TTC549 (cell line): ENCODE data around the gene FEM1C.

Source experiments
- FAIRE-seq: peaks from 2 replicates; lab custom pipeline; 2012; peaks lifted over from hg19 to GRCh38; lab: Jason Lieb, UNC

Gene FEM1C

GRCh38 chr5:115544436-115545350, at the start of gene FEM1C:
Gene FEM1C (minus strand): TSS chr5:115544775. CDS start chr5:115543493, 1,282 bp downstream.
- FAIRE-seq = no peak

- FAIRE-seq = no peak
Observed at GRCh38 chr5:115589043-115589442, 44.5 kb upstream of the FEM1C start.

GRCh38 chr5:115588640-115589039, 44.1 kb upstream of the FEM1C start:
- no peak for FAIRE-seq

GRCh38 chr5:115586525-115587146, 42.1 kb upstream of the FEM1C start:
- FAIRE-seq = peak; percentile 49

GRCh38 chr5:115585265-115585664, 40.7 kb upstream of the FEM1C start:
- no peak for FAIRE-seq

DNA sequence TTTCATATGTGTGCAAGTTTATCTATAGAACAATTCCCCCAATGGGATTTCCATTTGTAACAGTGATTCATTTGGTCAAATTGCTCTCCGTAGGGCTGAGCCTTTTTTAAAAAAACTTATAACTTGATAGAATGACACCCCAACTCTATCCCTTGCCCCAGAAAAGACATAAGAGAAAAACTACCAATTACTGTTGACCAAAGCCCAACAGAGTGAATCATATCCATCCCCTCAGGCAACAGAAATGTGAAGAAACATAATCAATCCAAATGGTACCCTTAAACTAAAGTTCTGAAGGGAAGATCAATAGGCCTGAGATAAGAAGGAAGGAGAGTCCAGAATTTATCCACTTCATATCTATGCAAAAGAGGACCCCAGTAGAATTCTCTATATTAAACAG, 39.9 kb upstream of the FEM1C start:
- FAIRE-seq = no peak

- no peak for FAIRE-seq
Observed at GRCh38 chr5:115583474-115583873, 38.9 kb upstream of the FEM1C start.

GRCh38 chr5:115580941-115581340, 36.4 kb upstream of the FEM1C start:
- FAIRE-seq = no peak

- no peak for FAIRE-seq
Observed at GRCh38 chr5:115579747-115580173, 35.2 kb upstream of the FEM1C start.

DNA sequence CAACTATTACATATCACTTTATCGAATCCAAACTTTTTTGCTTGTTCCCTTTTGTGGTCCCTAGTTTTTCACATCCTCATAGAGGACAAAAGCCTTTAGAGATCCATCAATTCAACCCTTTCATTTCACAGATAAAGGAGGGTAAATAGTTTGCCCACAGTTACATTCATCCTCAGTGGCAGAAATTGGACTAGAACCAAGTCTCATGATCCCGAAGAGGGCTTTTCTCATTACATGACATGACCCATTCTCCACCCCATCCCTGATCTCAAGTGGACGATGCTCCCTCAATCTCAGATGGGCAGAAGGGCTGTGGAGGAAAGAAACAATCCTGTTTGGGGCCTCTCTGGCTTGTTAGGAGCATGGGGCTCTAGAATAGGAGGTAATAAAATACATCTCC, 34.6 kb upstream of the FEM1C start:
- FAIRE-seq = no peak

DNA sequence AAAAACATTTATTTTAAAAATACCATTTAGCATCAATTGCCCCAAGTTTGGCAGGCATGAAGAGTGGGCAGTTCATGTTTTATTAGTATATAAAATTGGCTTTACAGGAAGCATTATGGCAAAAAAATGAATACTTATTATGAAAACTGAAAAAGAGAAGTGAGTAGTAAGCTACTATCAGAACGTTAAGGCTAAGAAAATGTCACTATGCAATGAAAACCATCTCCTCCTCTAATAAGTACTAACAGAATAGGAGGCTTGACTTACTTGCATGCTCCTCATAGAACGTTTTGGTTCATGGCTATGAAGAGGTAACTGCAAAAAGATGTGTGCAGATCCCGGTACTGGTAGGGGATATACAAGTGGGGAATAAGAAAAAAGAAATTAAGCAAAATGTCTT, 34.1 kb upstream of the FEM1C start:
- no peak for FAIRE-seq

DNA sequence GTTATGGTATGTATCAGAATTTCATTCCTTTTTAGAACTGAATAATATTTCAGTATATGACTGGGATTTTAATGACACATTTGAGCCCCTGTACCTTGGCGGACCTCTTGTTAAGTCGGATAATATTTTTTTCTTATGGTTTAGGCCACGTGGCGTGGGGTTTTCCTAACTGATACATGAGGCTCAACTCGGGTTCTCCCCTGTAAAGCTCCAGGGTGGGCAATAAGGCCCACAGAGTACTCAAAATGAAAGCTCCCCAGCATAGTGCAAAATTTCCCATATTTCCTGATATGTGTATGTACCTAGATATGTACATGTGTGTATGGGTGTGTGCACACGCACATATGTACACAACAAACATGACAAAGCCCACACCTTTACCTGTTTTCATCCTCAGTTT, 33.2 kb upstream of the FEM1C start:
- FAIRE-seq = no peak

DNA sequence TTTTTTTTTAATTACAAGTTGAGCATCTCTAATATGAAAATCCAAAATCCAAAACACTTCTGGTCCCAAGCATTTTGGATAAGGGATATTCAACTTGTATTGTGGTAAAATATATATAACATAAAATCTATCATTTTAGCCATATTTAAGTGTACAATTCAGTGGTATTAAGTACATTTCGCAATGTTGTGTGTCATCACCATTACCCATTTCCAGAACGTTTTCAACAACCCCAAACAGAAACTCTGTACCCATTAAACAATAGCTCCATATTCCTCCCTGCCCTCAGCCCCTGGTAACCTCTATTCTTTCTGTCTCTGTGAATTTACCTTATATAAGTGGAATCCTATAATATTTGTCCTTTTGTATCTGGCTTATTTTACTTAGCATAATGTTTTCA, 32.8 kb upstream of the FEM1C start:
- no peak for FAIRE-seq

GRCh38 chr5:115575167-115576070, 30.8 kb upstream of the FEM1C start:
- FAIRE-seq = no peak

- no peak for FAIRE-seq
Observed at GRCh38 chr5:115573133-115573532, 28.6 kb upstream of the FEM1C start.

- FAIRE-seq = no peak
Observed at GRCh38 chr5:115571441-115571878, 26.9 kb upstream of the FEM1C start.

- FAIRE-seq = no peak
Observed at GRCh38 chr5:115568668-115569067, 24.1 kb upstream of the FEM1C start.

DNA sequence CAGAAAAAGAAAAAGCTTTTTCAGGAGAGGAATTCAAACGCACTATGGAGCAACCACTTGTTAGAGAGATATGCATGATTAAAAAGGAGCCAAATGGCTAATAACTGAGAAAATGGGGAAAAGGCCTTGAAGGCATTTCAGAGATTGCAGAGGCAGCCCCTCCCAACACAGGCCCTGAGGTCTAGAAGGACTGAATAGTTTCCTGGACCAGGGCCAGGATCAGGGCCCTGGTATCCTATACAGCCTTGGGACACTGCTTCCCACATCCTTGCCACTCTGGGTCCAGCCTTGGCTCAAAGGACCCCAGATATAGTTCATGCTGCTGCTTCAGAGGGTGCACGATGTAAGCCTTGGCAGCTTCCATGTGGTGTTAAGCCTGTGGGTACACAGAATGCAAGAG, 20.7 kb upstream of the FEM1C start:
- FAIRE-seq = no peak

- no peak for FAIRE-seq
Observed at GRCh38 chr5:115561176-115561575, 16.6 kb upstream of the FEM1C start.

GRCh38 chr5:115559524-115559923, 14.9 kb upstream of the FEM1C start:
- no peak for FAIRE-seq

GRCh38 chr5:115558388-115558956, 13.9 kb upstream of the FEM1C start:
- no peak for FAIRE-seq
